Natural killer cell treated with Interleukin-12 subunit alpha and Interleukin-12 subunit beta and Interleukin-15 and Interleukin-18, amount 100 ng/mL, for 72 hours (primary cell): ENCODE measurements around the gene GBGT1. TPM values are rescaled to one million over a fixed set of nuclear protein-coding genes. Genes with fewer than 3 reads are reported as not detected.

Source experiments
- ATAC-seq, 2 donors: fragments of 150-1000 bp; cut with Tn5 transposase in 1 of 2; sonication (Bioruptor Pico), chemical (Tn5 transposase) in 1 of 2; 2 replicates each; pipeline ENCODE4 v1.10.0; 2021
- DNase-seq: peaks from one replicate; pipeline ENCODE4 v3.0.0; 2022; ENCODE audit warnings: low spot score
- H3K27ac Mint-ChIP-seq, 2 donors: 1 replicate in 1 of 2; 2 replicates in 1 of 2; pipeline ENCODE4 v1.8.0; 2022; ENCODE audit warnings: mixed read lengths in 2 of 2, mild to moderate bottlenecking in 1 of 2, moderate library complexity in 1 of 2
- H3K27me3 Mint-ChIP-seq, 2 donors: 1 replicate in 1 of 2; 2 replicates in 1 of 2; pipeline ENCODE4 v1.8.0; 2022; ENCODE audit warnings: mixed read lengths in 2 of 2
- H3K36me3 Mint-ChIP-seq: one replicate; pipeline ENCODE4 v1.8.0; 2022; ENCODE audit warnings: mixed read lengths
- H3K4me1 Mint-ChIP-seq, 2 donors: 1 replicate in 1 of 2; 2 replicates in 1 of 2; pipeline ENCODE4 v1.8.0; 2022; ENCODE audit warnings: low read depth in 2 of 2, mixed read lengths in 2 of 2, mild to moderate bottlenecking in 1 of 2
- H3K4me3 Mint-ChIP-seq: one replicate; pipeline ENCODE4 v1.8.0; 2022; ENCODE audit warnings: mixed read lengths
- H3K9me3 Mint-ChIP-seq: 2 replicates; pipeline ENCODE4 v1.8.0; 2022; ENCODE audit warnings: mixed read lengths
- total RNA-seq, 2 donors: library from RNA; stranded (reverse); gene quantifications; one replicate each; pipeline ENCODE4 v1.2.3, GENCODE V29; 2022

GBGT1 gene
- total RNA-seq, 2 donors from 2014 or later = 4.1 to 7.2 TPM

- DNase-seq (peak; percentile 89), ATAC-seq (peak; percentile 81 to 83)
- H3K27me3 Mint-ChIP-seq = no peaks in the 10 kb centered on the region
- no peaks in the 10 kb centered on the region for H3K36me3 Mint-ChIP-seq
- peak overlapping the region in 1 of 2 donors; percentile 53 for H3K27ac Mint-ChIP-seq
- H3K9me3 Mint-ChIP-seq = no peaks in the 10 kb centered on the region
- H3K4me1 Mint-ChIP-seq = peaks cover 27 to 30% of the 10 kb centered on the region in 2 donors
- H3K4me3 Mint-ChIP-seq = peak overlapping the region; percentile 63
Measured at GRCh38 chr9:133149130-133150015, 14.3 kb downstream of the GBGT1 start.

- DNase-seq = peak; percentile 76
- Mint-ChIP-seq H3K4me1 (peaks cover 34 to 37% of the 10 kb centered on the region in 2 donors), H3K27me3 (no peaks in the 10 kb centered on the region)
Measured at GRCh38 chr9:133148199-133149129, 15.2 kb downstream of the GBGT1 start.

GRCh38 chr9:133147412-133148198 lies 16.1 kb downstream of the GBGT1 start:
- no peaks in the 10 kb centered on the region for H3K9me3 Mint-ChIP-seq
- H3K36me3 Mint-ChIP-seq = no peaks in the 10 kb centered on the region
- H3K4me3 Mint-ChIP-seq = peak overlapping the region; percentile 99
- H3K27me3 Mint-ChIP-seq = no peaks in the 10 kb centered on the region
- H3K4me1 Mint-ChIP-seq = peaks cover 37 to 38% of the 10 kb centered on the region in 2 donors
- no peak for ATAC-seq
- H3K27ac Mint-ChIP-seq = peak overlapping the region; percentile 83 to 87
- DNase-seq = peak; percentile 81

More at GRCh38 chr9:133148199-133149129, 15.2 kb downstream of the GBGT1 start:
- H3K9me3 Mint-ChIP-seq = no peaks in the 10 kb centered on the region
- ATAC-seq = peak; percentile 0 to 32
- peak overlapping the region; percentile 99 for H3K4me3 Mint-ChIP-seq
- H3K27ac Mint-ChIP-seq = peak overlapping the region; percentile 83 to 87
- H3K36me3 Mint-ChIP-seq = no peaks in the 10 kb centered on the region

- H3K27ac Mint-ChIP-seq = peak overlapping the region; percentile 83 to 87
- H3K27me3 Mint-ChIP-seq = no peaks in the 10 kb centered on the region
- peaks cover 42 to 44% of the 10 kb centered on the region in 2 donors for H3K4me1 Mint-ChIP-seq
- no peaks in the 10 kb centered on the region for H3K36me3 Mint-ChIP-seq
- DNase-seq = no peak
- no peaks in the 10 kb centered on the region for H3K9me3 Mint-ChIP-seq
- ATAC-seq = no peak
- peak overlapping the region; percentile 99 for H3K4me3 Mint-ChIP-seq
Measured at GRCh38 chr9:133146746-133147411, 16.8 kb downstream of the GBGT1 start.

GRCh38 chr9:133144904-133145851 lies 18.5 kb downstream of the GBGT1 start:
- Mint-ChIP-seq H3K36me3 (no peaks in the 10 kb centered on the region), H3K9me3 (no peaks in the 10 kb centered on the region), H3K4me3 (peak overlapping the region; percentile 77), H3K27me3 (no peaks in the 10 kb centered on the region), H3K27ac (peak overlapping the region; percentile 83 to 95), H3K4me1 (peaks cover 52 to 55% of the 10 kb centered on the region in 2 donors)
- ATAC-seq (no peak), DNase-seq (no peak)

GRCh38 chr9:133144142-133144903 lies 19.4 kb downstream of the GBGT1 start:
- Mint-ChIP-seq H3K4me1 (peaks cover 52 to 55% of the 10 kb centered on the region in 2 donors), H3K4me3 (peak overlapping the region; percentile 77), H3K36me3 (no peaks in the 10 kb centered on the region), H3K27ac (peak overlapping the region; percentile 83 to 95), H3K9me3 (no peaks in the 10 kb centered on the region), H3K27me3 (no peaks in the 10 kb centered on the region)
- peak; percentile 98 for DNase-seq
- ATAC-seq = peak; percentile 85 to 91

GRCh38 chr9:133143639-133144141 lies 20.0 kb downstream of the GBGT1 start:
- Mint-ChIP-seq H3K27ac (peak overlapping the region; percentile 83 to 95), H3K27me3 (no peaks in the 10 kb centered on the region), H3K4me3 (peak overlapping the region; percentile 77), H3K36me3 (no peaks in the 10 kb centered on the region), H3K9me3 (no peaks in the 10 kb centered on the region), H3K4me1 (peaks cover 52 to 58% of the 10 kb centered on the region in 2 donors)
- no peak for DNase-seq
- no peak for ATAC-seq

GRCh38 chr9:133142684-133143622 lies 20.8 kb downstream of the GBGT1 start:
- peaks cover 45 to 58% of the 10 kb centered on the region in 2 donors for H3K4me1 Mint-ChIP-seq
- H3K4me3 Mint-ChIP-seq = peak overlapping the region; percentile 63
- no peaks in the 10 kb centered on the region for H3K27me3 Mint-ChIP-seq
- DNase-seq (no peak), ATAC-seq (no peak)
- H3K36me3 Mint-ChIP-seq = no peaks in the 10 kb centered on the region
- peak overlapping the region; percentile 83 to 93 for H3K27ac Mint-ChIP-seq
- no peaks in the 10 kb centered on the region for H3K9me3 Mint-ChIP-seq

GRCh38 chr9:133141833-133142595 lies 21.7 kb downstream of the GBGT1 start:
- peak overlapping the region; percentile 83 to 93 for H3K27ac Mint-ChIP-seq
- no peaks in the 10 kb centered on the region for H3K36me3 Mint-ChIP-seq
- DNase-seq = no peak
- H3K4me1 Mint-ChIP-seq = peaks cover 42 to 55% of the 10 kb centered on the region in 2 donors
- no peaks in the 10 kb centered on the region for H3K27me3 Mint-ChIP-seq
- peak overlapping the region; percentile 63 for H3K4me3 Mint-ChIP-seq
- ATAC-seq = peak in 1 of 2 donors; percentile 31
- no peaks in the 10 kb centered on the region for H3K9me3 Mint-ChIP-seq

- ATAC-seq (no peak), DNase-seq (no peak)
- peaks cover 47 to 58% of the 10 kb centered on the region in 2 donors for H3K4me1 Mint-ChIP-seq
- no peak overlapping the region for H3K4me3 Mint-ChIP-seq
- no peaks in the 10 kb centered on the region for H3K27me3 Mint-ChIP-seq
- H3K36me3 Mint-ChIP-seq = peaks cover 5% of the 10 kb centered on the region
- H3K27ac Mint-ChIP-seq = peak overlapping the region; percentile 83 to 93
- no peaks in the 10 kb centered on the region for H3K9me3 Mint-ChIP-seq
Measured at GRCh38 chr9:133140606-133141005, 23.1 kb downstream of the GBGT1 start.
